HG03521 (cell line): ENCODE results near the gene EME1.
"Not testable (repeated sequence)": the region's sequence is repeated elsewhere in the genome, so short reads cannot be mapped to it uniquely, and the experiment has no call there.

Experiments
- ATAC-seq: cut with Tn5 transposase; IDR thresholded peaks from one replicate; pipeline ENCODE4 v1.9.1; 2021; ENCODE audit warnings: mild to moderate bottlenecking, moderate library complexity; ENCODE audit not compliant: unreplicated experiment

EME1 gene

GRCh38 chr17:50386510-50386909, 13.5 kb downstream of the EME1 start:
- ATAC-seq, result no peak

GRCh38 chr17:50388728-50389127, 15.7 kb downstream of the EME1 start:
- ATAC-seq, result no peak

GRCh38 chr17:50389534-50389933, 16.5 kb downstream of the EME1 start:
- no peak for ATAC-seq

- no peak for ATAC-seq
These were observed 19.6 kb downstream of the EME1 start for GRCh38 chr17:50392621-50393020.

GRCh38 chr17:50393700-50394099, 20.7 kb downstream of the EME1 start:
- ATAC-seq, result no peak

GRCh38 chr17:50394711-50395110, 21.7 kb downstream of the EME1 start:
- ATAC-seq, result no peak

- ATAC-seq, result no peak
These were observed 23.5 kb downstream of the EME1 start for GRCh38 chr17:50396261-50397110.

GRCh38 chr17:50397111-50397918, 24.3 kb downstream of the EME1 start, which contains the start of gene LRRC59:
TSS of gene LRRC59 (minus strand) at chr17:50397523. CDS start at chr17:50397317, 206 bp downstream.
- ATAC-seq, result peak; percentile 97

GRCh38 chr17:50397919-50398285, 24.9 kb downstream of the EME1 start:
- ATAC-seq, result no peak

- ATAC-seq, result not testable (repeated sequence)
These were observed 25.6 kb downstream of the EME1 start for GRCh38 chr17:50398672-50399071.

GRCh38 chr17:50399591-50399990, 26.6 kb downstream of the EME1 start:
- ATAC-seq, result not testable (repeated sequence)

- ATAC-seq, result not testable (repeated sequence)
These were observed 32.3 kb downstream of the EME1 start for GRCh38 chr17:50405351-50405750.

- ATAC-seq, result no peak
These were observed 33.5 kb downstream of the EME1 start for GRCh38 chr17:50406578-50406977.

- ATAC-seq, result no peak
These were observed 34.9 kb downstream of the EME1 start for GRCh38 chr17:50407921-50408320.

- ATAC-seq, result no peak
These were observed 39.2 kb downstream of the EME1 start for GRCh38 chr17:50412188-50412732.

- ATAC-seq, result no peak
These were observed 41.8 kb downstream of the EME1 start for GRCh38 chr17:50414808-50415207.

GRCh38 chr17:50419577-50419976, 46.5 kb downstream of the EME1 start:
- ATAC-seq, result not testable (repeated sequence)

- no peak for ATAC-seq
These were observed 47.5 kb downstream of the EME1 start for GRCh38 chr17:50420419-50421112.

- ATAC-seq, result no peak
These were observed 48.5 kb downstream of the EME1 start for GRCh38 chr17:50421308-50422051.

GRCh38 chr17:50422738-50423137, 49.7 kb downstream of the EME1 start:
- no peak for ATAC-seq
